HEK293 (cell line): ENCODE results near the gene DUSP22.

ENCODE experiments used
- CTCF ChIA-PET: fragments of 350-600 bp; formaldehyde crosslinking; extraction: SDS; loops from one replicate; lab custom pipeline; 2021; ENCODE audit warnings: antibody characterized with exemption; lab: Yijun Ruan, JAX
- POLR2A ChIA-PET: fragments of 300-600 bp; formaldehyde crosslinking; extraction: SDS; loops from one replicate; lab custom pipeline; 2020; ENCODE audit warnings: antibody characterized with exemption, inconsistent platforms; lab: Yijun Ruan, JAX
- H3K27ac ChIP-seq: fragments of 200-500 bp; sonication (Bioruptor generic); 2 replicates; pipeline ENCODE4 v1.5.1; 2014; ENCODE audit warnings: low read depth, low read length, control low read depth, inconsistent platforms; ENCODE audit errors: extremely low read depth
- H3K36me3 ChIP-seq, 2 experiments: fragments of 200-500 bp in 1 of 2; sonication (Bioruptor generic) in 1 of 2; 1 replicate in 1 of 2; 2 replicates in 1 of 2; pipeline ENCODE4 v1.5.1; 2014 to 2017; ENCODE audit warnings: inconsistent platforms in 2 of 2, low read length in 2 of 2; ENCODE audit not compliant: control insufficient read depth in 2 of 2, insufficient read depth in 1 of 2
- H3K4me1 ChIP-seq: fragments of 200-500 bp; sonication (Bioruptor generic); 2 replicates; pipeline ENCODE4 v1.5.1; 2014; ENCODE audit warnings: mild to moderate bottlenecking, low read length, inconsistent platforms; ENCODE audit not compliant: control insufficient read depth, insufficient read depth
- H3K4me3 ChIP-seq: 2 replicates; pipeline ENCODE4 v1.5.1; 2011; ENCODE audit warnings: low read depth, mild to moderate bottlenecking, control low read depth, low read length, moderate library complexity
- H3K9me3 ChIP-seq: fragments of 200-500 bp; sonication (Bioruptor generic); 2 replicates; pipeline ENCODE4 v1.5.1; 2014; ENCODE audit warnings: low read depth, low read length, inconsistent platforms; ENCODE audit not compliant: control insufficient read depth, insufficient read depth
- GFI1B ChIP-seq: fragments of 450-650 bp; formaldehyde crosslinking; IDR thresholded peaks from 2 replicates; pipeline ENCODE4 v1.5.1; 2016; ENCODE audit warnings: missing biosample characterization, missing genetic modification characterization
- MYNN ChIP-seq: fragments of 450-650 bp; formaldehyde crosslinking; IDR thresholded peaks from 2 replicates; pipeline ENCODE4 v1.5.1; 2016; ENCODE audit warnings: missing biosample characterization, missing genetic modification characterization, borderline replicate concordance
- MZF1 ChIP-seq: fragments of 450-650 bp; formaldehyde crosslinking; IDR thresholded peaks from 2 replicates; pipeline ENCODE4 v1.5.1; 2017; ENCODE audit warnings: missing biosample characterization, missing genetic modification characterization, borderline replicate concordance
- PRDM4 ChIP-seq: fragments of 450-650 bp; formaldehyde crosslinking; IDR thresholded peaks from 2 replicates; pipeline ENCODE4 v1.5.1; 2017; ENCODE audit warnings: missing biosample characterization, missing genetic modification characterization
- ZNF112 ChIP-seq: fragments of 450-650 bp; formaldehyde crosslinking; IDR thresholded peaks from 2 replicates; pipeline ENCODE4 v1.5.0; 2017; ENCODE audit warnings: missing biosample characterization, missing genetic modification characterization
- ZNF114 ChIP-seq: fragments of 450-650 bp; formaldehyde crosslinking; IDR thresholded peaks from 2 replicates; pipeline ENCODE4 v1.5.0; 2017; ENCODE audit warnings: missing biosample characterization, missing genetic modification characterization
- ZNF146 ChIP-seq: fragments of 450-650 bp; formaldehyde crosslinking; IDR thresholded peaks from 2 replicates; pipeline ENCODE4 v1.5.1; 2016; ENCODE audit warnings: missing biosample characterization, missing genetic modification characterization
- ZNF169 ChIP-seq: fragments of 450-650 bp; formaldehyde crosslinking; IDR thresholded peaks from 2 replicates; pipeline ENCODE4 v1.5.1; 2016; ENCODE audit warnings: missing biosample characterization, missing genetic modification characterization
- ZNF292 ChIP-seq: fragments of 450-650 bp; formaldehyde crosslinking; IDR thresholded peaks from 2 replicates; pipeline ENCODE4 v1.5.1; 2016; ENCODE audit warnings: low read depth, missing biosample characterization, missing genetic modification characterization, borderline replicate concordance
- ZNF701 ChIP-seq: fragments of 450-650 bp; formaldehyde crosslinking; IDR thresholded peaks from 2 replicates; pipeline ENCODE4 v1.5.1; 2016; ENCODE audit warnings: missing biosample characterization, missing genetic modification characterization
- ZSCAN4 ChIP-seq: fragments of 450-650 bp; formaldehyde crosslinking; IDR thresholded peaks from 2 replicates; pipeline ENCODE4 v1.5.1; 2017; ENCODE audit warnings: missing biosample characterization, missing genetic modification characterization

The DUSP22 gene

GRCh38 chr6:301929-302705, 9.8 kb downstream of the DUSP22 start:
- Histone ChIP-seq H3K9me3 (no peaks in the 10 kb centered on the region), H3K36me3 (no peaks in the 10 kb centered on the region), H3K4me3 (no peak overlapping the region), H3K27ac (no peak overlapping the region), H3K4me1 (no peaks in the 10 kb centered on the region)
- POLR2A ChIA-PET, result no interaction called here
- CTCF ChIA-PET, result no interaction called here
- TF ChIP-seq MZF1 (tag by site-specific recombination) (no peak), ZSCAN4 (tag by site-specific recombination) (no peak), ZNF112 (tag by site-specific recombination) (no peak), ZNF292 (tag by site-specific recombination) (no peak), MYNN (tag by site-specific recombination) (no peak), PRDM4 (tag by site-specific recombination) (no peak)

- Histone ChIP-seq H3K9me3 (no peaks in the 10 kb centered on the region), H3K4me3 (no peak overlapping the region), H3K4me1 (no peaks in the 10 kb centered on the region), H3K36me3 (no peaks in the 10 kb centered on the region), H3K27ac (no peak overlapping the region)
- ChIA-PET POLR2A (no interaction called here), CTCF (no interaction called here)
- TF ChIP-seq ZNF701 (no peak), ZNF146 (tag by site-specific recombination) (no peak)
Observed at GRCh38 chr6:302760-303159, 10.5 kb downstream of the DUSP22 start.

- Histone ChIP-seq H3K4me1 (no peaks in the 10 kb centered on the region), H3K27ac (no peak overlapping the region), H3K9me3 (no peaks in the 10 kb centered on the region), H3K36me3 (no peaks in the 10 kb centered on the region), H3K4me3 (no peak overlapping the region)
- CTCF ChIA-PET, result no interaction called here
- POLR2A ChIA-PET, result no interaction called here
- no peak for TF ChIP-seq ZNF169 (tag by site-specific recombination)
Observed at GRCh38 chr6:303263-303662, 11.0 kb downstream of the DUSP22 start.

- Histone ChIP-seq H3K9me3 (no peaks in the 10 kb centered on the region), H3K36me3 (no peaks in the 10 kb centered on the region), H3K27ac (no peak overlapping the region), H3K4me1 (no peaks in the 10 kb centered on the region), H3K4me3 (no peak overlapping the region)
- ChIA-PET CTCF (no interaction called here), POLR2A (no interaction called here)
- TF ChIP-seq GFI1B (tag by site-specific recombination) (no peak), ZNF114 (tag by site-specific recombination) (no peak), ZNF146 (tag by site-specific recombination) (no peak)
Observed at GRCh38 chr6:303948-304558, 11.8 kb downstream of the DUSP22 start.
